ENCODE results near the gene DGKZ. TPM values are rescaled to one million over a fixed set of nuclear protein-coding genes. Genes with fewer than 3 reads are reported as not detected.
A peak's percentile ranks its signal among the peaks of the same experiment; 100 is the strongest.

Gene DGKZ
- total RNA-seq, 4 donors from 2014 or later, result 41.2 to 105 (median 49.6) TPM

DNA sequence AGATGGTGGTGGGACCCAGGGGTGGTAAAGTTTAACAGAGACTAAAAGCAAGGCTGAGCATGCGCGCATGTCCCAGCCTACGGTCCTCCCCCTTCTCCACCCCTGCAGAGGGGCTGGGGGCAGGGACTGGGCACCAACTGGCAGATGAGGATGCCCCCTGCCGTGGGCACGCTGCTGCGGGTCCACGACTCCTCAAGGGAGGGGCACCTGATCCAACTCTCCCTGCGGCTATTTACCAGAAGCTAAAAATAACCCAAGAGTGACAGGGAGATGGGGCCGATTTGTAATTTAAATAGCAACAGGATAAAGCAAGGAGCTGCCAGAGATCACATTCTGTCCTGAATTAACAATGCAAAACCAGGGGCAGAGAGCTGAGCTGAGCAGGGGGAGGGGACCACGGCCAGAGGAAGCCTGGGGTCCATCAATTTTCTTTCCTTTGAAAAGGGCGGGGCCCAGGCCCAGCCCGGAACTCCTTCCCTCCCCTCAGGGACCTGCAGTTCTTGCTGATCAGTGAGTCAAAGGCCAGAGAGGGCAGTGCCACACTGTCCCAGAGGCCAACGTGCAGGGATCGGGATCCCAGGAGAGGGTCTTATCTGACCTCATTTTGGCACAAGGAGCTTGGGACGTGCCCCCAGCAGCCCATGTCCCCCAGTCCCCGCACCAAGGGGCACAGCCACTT is 8.1 kb upstream of the DGKZ start:
- Histone ChIP-seq H3K27ac (peak overlapping the region in 1 of 4 donors; percentile 26), H3K36me3 (no peaks in the 10 kb centered on the region), H3K27me3 (peaks cover 0 to 21% of the 10 kb centered on the region in 2 donors), H3K9me3 (no peaks in the 10 kb centered on the region), H3K4me3 (peak overlapping the region in 1 of 4 donors; percentile 21), H3K4me1 (peaks cover 0 to 14% (median 0%) of the 10 kb centered on the region in 4 donors)
- 22 to 29% methylated on average over 16 of the region's 16 CpGs for WGBS, 2 donors
- TF ChIP-seq POLR2A (IDR thresholded peaks at IDR 0.05), result no peak
- TF ChIP-seq, protein P1, sequence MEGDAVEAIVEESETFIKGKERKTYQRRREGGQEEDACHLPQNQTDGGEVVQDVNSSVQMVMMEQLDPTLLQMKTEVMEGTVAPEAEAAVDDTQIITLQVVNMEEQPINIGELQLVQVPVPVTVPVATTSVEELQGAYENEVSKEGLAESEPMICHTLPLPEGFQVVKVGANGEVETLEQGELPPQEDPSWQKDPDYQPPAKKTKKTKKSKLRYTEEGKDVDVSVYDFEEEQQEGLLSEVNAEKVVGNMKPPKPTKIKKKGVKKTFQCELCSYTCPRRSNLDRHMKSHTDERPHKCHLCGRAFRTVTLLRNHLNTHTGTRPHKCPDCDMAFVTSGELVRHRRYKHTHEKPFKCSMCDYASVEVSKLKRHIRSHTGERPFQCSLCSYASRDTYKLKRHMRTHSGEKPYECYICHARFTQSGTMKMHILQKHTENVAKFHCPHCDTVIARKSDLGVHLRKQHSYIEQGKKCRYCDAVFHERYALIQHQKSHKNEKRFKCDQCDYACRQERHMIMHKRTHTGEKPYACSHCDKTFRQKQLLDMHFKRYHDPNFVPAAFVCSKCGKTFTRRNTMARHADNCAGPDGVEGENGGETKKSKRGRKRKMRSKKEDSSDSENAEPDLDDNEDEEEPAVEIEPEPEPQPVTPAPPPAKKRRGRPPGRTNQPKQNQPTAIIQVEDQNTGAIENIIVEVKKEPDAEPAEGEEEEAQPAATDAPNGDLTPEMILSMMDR (IDR thresholded peaks at IDR 0.05), result no peak
- no peak for TF ChIP-seq EP300 (IDR thresholded peaks at IDR 0.05)
- DNase-seq (ENCODE audit: low spot score in 2 of 2), result no peak

DNA sequence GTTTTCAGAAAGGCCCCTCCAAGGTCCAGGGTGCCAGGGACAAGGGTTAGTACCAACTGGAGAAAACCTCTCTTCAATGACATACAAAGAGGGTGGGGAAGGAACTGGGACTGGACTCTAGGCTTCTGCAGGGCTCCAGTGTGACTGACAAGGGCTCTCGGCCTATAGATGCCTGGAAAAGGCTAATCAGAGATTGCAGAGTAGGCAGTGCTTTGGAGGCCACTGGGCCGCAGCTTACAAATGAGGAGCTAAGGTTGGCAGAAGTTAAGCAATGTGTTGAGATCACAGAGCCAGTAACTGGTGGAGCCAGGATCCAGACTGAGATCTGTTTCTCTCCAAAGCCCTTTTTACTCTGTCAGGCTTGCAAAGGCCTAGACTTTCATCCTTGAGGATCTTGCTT is 7.4 kb upstream of the DGKZ start:
- DNase-seq (ENCODE audit: low spot score in 2 of 2), result no peak
- 70 to 96% methylated on average over 2 of the region's 2 CpGs for WGBS, 2 donors
- TF ChIP-seq, protein P1 (IDR thresholded peaks at IDR 0.05), result no peak
- TF ChIP-seq POLR2A (IDR thresholded peaks at IDR 0.05) (no peak), EP300 (IDR thresholded peaks at IDR 0.05) (no peak)
- Histone ChIP-seq H3K27ac (peak overlapping the region in 1 of 4 donors; percentile 26), H3K9me3 (no peaks in the 10 kb centered on the region), H3K27me3 (peaks cover 0 to 14% of the 10 kb centered on the region in 2 donors), H3K36me3 (no peaks in the 10 kb centered on the region), H3K4me3 (no peak overlapping the region), H3K4me1 (peaks cover 0 to 16% (median 0%) of the 10 kb centered on the region in 4 donors)

DNA sequence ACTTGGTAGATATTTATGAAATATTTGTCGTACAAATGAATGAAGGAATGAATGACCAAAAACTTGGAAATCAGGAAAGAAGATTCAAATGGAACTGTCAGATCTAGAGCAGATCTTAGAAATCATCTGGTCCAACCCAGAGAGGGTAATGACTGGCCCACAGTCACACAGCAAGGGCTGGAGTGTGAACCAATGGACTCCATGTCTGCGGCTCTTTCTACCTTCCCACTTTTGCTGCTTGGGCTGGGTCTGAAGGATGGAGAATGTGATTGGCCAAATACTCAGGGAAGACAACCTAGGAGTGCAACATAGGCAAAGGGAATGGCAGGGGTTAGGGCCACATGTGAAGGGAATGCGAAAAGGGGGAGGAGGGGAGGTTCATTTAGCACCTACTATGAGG is 5.8 kb upstream of the DGKZ start:
- H3K27ac ChIP-seq, result no peak overlapping the region
- 93 to 95% methylated on average over 3 of the region's 3 CpGs for WGBS, 2 donors
- H3K9me3 ChIP-seq, result no peaks in the 10 kb centered on the region
- no peaks in the 10 kb centered on the region for H3K36me3 ChIP-seq
- H3K4me3 ChIP-seq, result no peak overlapping the region
- TF ChIP-seq POLR2A (IDR thresholded peaks at IDR 0.05) (no peak), EP300 (IDR thresholded peaks at IDR 0.05) (no peak)
- TF ChIP-seq, protein P1 (IDR thresholded peaks at IDR 0.05), result no peak
- no peak for DNase-seq (ENCODE audit: low spot score in 2 of 2)
- H3K4me1 ChIP-seq, result peaks cover 0 to 19% (median 0%) of the 10 kb centered on the region in 4 donors
- H3K27me3 ChIP-seq, result peaks cover 0 to 6% of the 10 kb centered on the region in 2 donors

DNA sequence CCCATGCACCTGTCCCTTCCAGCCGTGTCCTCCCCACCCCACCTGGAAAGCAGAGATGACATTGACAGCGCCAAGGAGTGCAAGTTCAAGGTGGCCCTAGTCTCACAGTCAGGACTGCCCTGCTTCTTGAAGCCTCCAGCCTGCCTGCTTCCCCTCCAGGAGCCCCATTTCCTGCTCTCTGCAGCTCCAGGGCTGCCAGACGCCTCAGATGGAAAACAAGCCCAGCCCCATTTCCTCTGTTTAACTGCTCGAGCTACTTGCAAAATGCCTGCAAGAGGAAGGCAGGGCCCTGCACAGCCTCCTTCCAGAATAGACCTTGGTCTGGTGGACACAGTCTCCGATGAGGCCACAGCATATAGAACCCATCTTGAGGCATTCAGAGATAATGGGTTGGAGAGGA is 5.0 kb upstream of the DGKZ start:
- WGBS, 2 donors, result 41 to 43% methylated on average over 4 to 5 of the region's 5 CpGs
- peaks cover 0 to 25% (median 0%) of the 10 kb centered on the region in 4 donors for H3K4me1 ChIP-seq
- H3K9me3 ChIP-seq, result no peaks in the 10 kb centered on the region
- TF ChIP-seq EP300 (IDR thresholded peaks at IDR 0.05), result no peak
- no peak for TF ChIP-seq POLR2A (IDR thresholded peaks at IDR 0.05)
- no peaks in the 10 kb centered on the region for H3K36me3 ChIP-seq
- H3K27me3 ChIP-seq, result peaks cover 0 to 6% of the 10 kb centered on the region in 2 donors
- no peak for DNase-seq (ENCODE audit: low spot score in 2 of 2)
- H3K4me3 ChIP-seq, result no peak overlapping the region
- H3K27ac ChIP-seq, result no peak overlapping the region

DNA sequence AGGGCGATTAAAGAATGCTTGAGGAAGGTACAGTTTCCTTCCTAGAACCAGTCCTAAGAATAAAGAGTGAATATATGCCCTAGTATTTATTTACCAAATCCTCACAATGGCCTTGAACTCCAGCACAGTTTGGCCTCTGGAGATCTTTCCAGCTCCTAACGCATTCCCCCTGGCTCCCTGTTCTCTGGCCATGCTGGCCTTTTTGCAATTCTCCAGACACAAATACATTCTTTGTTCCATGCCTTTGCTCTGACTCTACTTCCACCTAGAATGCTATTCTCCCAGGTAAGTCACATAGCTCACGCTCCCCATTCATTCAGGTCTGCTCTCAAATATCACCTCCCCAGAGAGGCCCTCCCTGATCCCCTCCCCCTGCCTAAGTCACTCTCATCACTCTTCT is 3.7 kb upstream of the DGKZ start:
- no peaks in the 10 kb centered on the region for H3K36me3 ChIP-seq
- no peak overlapping the region for H3K27ac ChIP-seq
- H3K9me3 ChIP-seq, result no peaks in the 10 kb centered on the region
- H3K4me1 ChIP-seq, result peaks cover 0 to 33% (median 7%) of the 10 kb centered on the region in 4 donors
- H3K27me3 ChIP-seq, result no peaks in the 10 kb centered on the region
- 65 to 76% methylated on average over 3 of the region's 3 CpGs for WGBS, 2 donors
- H3K4me3 ChIP-seq, result no peak overlapping the region
- DNase-seq (ENCODE audit: low spot score in 2 of 2), result no peak
- TF ChIP-seq, protein P1 (IDR thresholded peaks at IDR 0.05), result no peak
- TF ChIP-seq POLR2A (IDR thresholded peaks at IDR 0.05) (no peak), EP300 (IDR thresholded peaks at IDR 0.05) (no peak)
